Neural progenitor cell (in vitro differentiated cells): ENCODE results near the gene GPR31.

Experiments
- EZH2 ChIP-seq: fragments of 200-600 bp; sonication (generic); IDR thresholded peaks from 2 replicates; pipeline ENCODE4 v1.6.1; 2017; ENCODE audit warnings: antibody characterized with exemption, mild to moderate bottlenecking, moderate library complexity
- EZH2phosphoT487 ChIP-seq: fragments of 200-600 bp; sonication (generic); IDR thresholded peaks from 2 replicates; pipeline ENCODE4 v1.6.1; 2017; ENCODE audit warnings: antibody characterized with exemption
- TF ChIP-seq, protein P1 (sequence below): fragments of 200-600 bp; sonication (generic); IDR thresholded peaks from 2 replicates; pipeline ENCODE4 v1.5.1; 2017; ENCODE audit warnings: antibody characterized with exemption, mild to moderate bottlenecking

DNA sequence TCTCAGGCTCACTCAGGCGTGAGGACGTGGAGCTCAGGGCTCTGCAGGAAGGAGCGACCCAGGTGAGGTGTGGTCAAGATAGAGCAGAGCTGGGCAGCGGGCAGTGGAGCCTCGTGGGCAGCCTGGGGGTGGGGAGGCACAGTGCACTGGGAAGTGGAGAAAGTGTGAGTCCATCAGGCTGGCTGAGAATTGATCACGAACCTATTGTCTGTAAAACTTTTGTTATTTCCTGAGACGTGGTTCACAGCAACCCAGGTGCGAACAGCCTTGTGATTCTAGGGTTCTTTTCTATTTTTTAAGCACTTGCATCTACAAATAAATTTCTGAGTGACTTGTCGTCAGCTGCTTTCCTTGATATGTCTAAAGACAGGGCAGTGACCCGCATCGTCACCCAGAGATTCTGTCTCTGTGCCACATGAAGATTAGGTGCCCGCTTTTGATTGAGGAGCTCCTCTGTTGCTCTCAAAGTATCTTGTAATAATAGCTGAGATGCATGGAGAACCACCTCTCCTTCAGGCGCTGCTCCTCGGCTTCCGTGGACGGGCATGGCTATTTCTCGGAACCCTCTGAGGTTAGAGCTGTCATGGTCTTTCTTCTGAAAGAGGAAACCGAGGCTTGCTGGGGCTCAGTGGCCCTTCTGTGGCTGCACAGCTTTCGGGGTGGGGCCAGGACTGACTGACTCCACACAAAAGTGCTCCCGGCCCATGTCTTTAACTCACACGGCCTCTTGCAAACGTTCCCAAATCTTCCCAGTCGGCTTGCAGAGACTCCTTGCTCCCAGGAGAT lies 35.5 kb downstream of the GPR31 start:
- no peak for TF ChIP-seq EZH2
- TF ChIP-seq, protein P1, sequence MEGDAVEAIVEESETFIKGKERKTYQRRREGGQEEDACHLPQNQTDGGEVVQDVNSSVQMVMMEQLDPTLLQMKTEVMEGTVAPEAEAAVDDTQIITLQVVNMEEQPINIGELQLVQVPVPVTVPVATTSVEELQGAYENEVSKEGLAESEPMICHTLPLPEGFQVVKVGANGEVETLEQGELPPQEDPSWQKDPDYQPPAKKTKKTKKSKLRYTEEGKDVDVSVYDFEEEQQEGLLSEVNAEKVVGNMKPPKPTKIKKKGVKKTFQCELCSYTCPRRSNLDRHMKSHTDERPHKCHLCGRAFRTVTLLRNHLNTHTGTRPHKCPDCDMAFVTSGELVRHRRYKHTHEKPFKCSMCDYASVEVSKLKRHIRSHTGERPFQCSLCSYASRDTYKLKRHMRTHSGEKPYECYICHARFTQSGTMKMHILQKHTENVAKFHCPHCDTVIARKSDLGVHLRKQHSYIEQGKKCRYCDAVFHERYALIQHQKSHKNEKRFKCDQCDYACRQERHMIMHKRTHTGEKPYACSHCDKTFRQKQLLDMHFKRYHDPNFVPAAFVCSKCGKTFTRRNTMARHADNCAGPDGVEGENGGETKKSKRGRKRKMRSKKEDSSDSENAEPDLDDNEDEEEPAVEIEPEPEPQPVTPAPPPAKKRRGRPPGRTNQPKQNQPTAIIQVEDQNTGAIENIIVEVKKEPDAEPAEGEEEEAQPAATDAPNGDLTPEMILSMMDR, result no peak
- no peak for TF ChIP-seq EZH2phosphoT487
